G401 (cell line): ENCODE data around the gene KRT27. TPM values are rescaled to one million over a fixed set of nuclear protein-coding genes. Genes with fewer than 3 reads are reported as not detected.
A peak's percentile ranks its signal among the peaks of the same experiment; 100 is the strongest.
"Not testable (repeated sequence)": the region's sequence is repeated elsewhere in the genome, so short reads cannot be mapped to it uniquely, and the experiment has no call there.

ENCODE experiments used
- DNase-seq: peaks from one replicate; pipeline ENCODE4 v3.0.0-alpha.2; 2015; ENCODE audit warnings: low spot score
- in situ Hi-C: cut with HindIII; loops from 2 replicates; pipeline ENCODE4 v1.10.0; 2016; ENCODE audit warnings: low sequenced_read_pairs, mixed read lengths
- total RNA-seq: library from RNA; depleted of rRNA; stranded (reverse); fragments of >200 nt; shearing (Covaris generic); gene quantifications from 2 replicates; pipeline ENCODE4 v1.2.3, GENCODE V29; 2014; rRNA removed

KRT27 gene
- total RNA-seq, 1 experiment from 2014 or later: not detected

GRCh38 chr17:40772101-40772500 is 10.2 kb downstream of the KRT27 start, which contains the start of gene KRT26:
TSS of gene KRT26 (minus strand) at chr17:40772201. CDS start at chr17:40772113, 88 bp downstream.
- in situ Hi-C loops: no loop called here
- no peak for DNase-seq

- DNase-seq: no peak
- in situ Hi-C loops: no loop called here
Observed at GRCh38 chr17:40765657-40766056, 16.7 kb downstream of the KRT27 start.

- no peak for DNase-seq
- in situ Hi-C loops: no loop called here
Observed at GRCh38 chr17:40763752-40764151, 18.6 kb downstream of the KRT27 start.

GRCh38 chr17:40760105-40761016 is 22.0 kb downstream of the KRT27 start:
- DNase-seq: no peak
- in situ Hi-C loops: no loop called here

- in situ Hi-C loops: no loop called here
- no peak for DNase-seq
Observed at GRCh38 chr17:40755231-40755630, 27.1 kb downstream of the KRT27 start, which contains the start of gene KRT25. TSS of gene KRT25 (minus strand) at chr17:40755331. CDS start at chr17:40755271, 60 bp downstream.

- in situ Hi-C loops: no loop called here
- no peak for DNase-seq
Observed at GRCh38 chr17:40753804-40754203, 28.5 kb downstream of the KRT27 start.

- DNase-seq: no peak
- in situ Hi-C loops: no loop called here
Observed at GRCh38 chr17:40751065-40751464, 31.3 kb downstream of the KRT27 start.

GRCh38 chr17:40750391-40750790 is 32.0 kb downstream of the KRT27 start:
- in situ Hi-C loops: no loop called here
- DNase-seq: no peak

- DNase-seq, in situ Hi-C loops: not testable (repeated sequence)
Observed at GRCh38 chr17:40748666-40749065, 33.7 kb downstream of the KRT27 start.

GRCh38 chr17:40738553-40738952 is 43.8 kb downstream of the KRT27 start:
- DNase-seq: no peak
- in situ Hi-C loops: no loop called here

- in situ Hi-C loops: no loop called here
Observed at GRCh38 chr17:40735016-40735415, 47.3 kb downstream of the KRT27 start.

GRCh38 chr17:40734018-40734417 is 48.3 kb downstream of the KRT27 start:
- no peak for DNase-seq
- in situ Hi-C loops: no loop called here

More at GRCh38 chr17:40735016-40735415, 47.3 kb downstream of the KRT27 start:
- DNase-seq: no peak

GRCh38 chr17:40730970-40731369 is 51.4 kb downstream of the KRT27 start:
- in situ Hi-C loops: no loop called here

GRCh38 chr17:40727447-40728231 is 54.7 kb downstream of the KRT27 start:
- no peak for DNase-seq
- in situ Hi-C loops: no loop called here

More at GRCh38 chr17:40730970-40731369, 51.4 kb downstream of the KRT27 start:
- DNase-seq: no peak

GRCh38 chr17:40726919-40727318 is 55.4 kb downstream of the KRT27 start:
- in situ Hi-C loops: no loop called here
- DNase-seq: peak; percentile 34

Other genes starting within 250 kb of the KRT27 start
- not detected in 2 replicates for gene CCR7, start 217.1 kb downstream of the KRT27 start, total RNA-seq
- gene SMARCE1, start 134.7 kb downstream of the KRT27 start, total RNA-seq: 39.0 and 48.6 TPM in 2 replicates
- gene KRT222, start 117.4 kb downstream of the KRT27 start, total RNA-seq: not detected in 2 replicates
- gene KRT24, start 78.8 kb downstream of the KRT27 start, total RNA-seq: not detected in 2 replicates
- not detected in 2 replicates for gene KRT25, start 27.2 kb downstream of the KRT27 start, total RNA-seq
- gene KRT26, start 10.3 kb downstream of the KRT27 start, total RNA-seq: not detected in 2 replicates
- gene KRT28, start 17.4 kb upstream of the KRT27 start, total RNA-seq: not detected in 2 replicates
- gene KRT10, start 40.1 kb upstream of the KRT27 start, total RNA-seq: 22.4 and 30.6 TPM in 2 replicates
- gene KRT12, start 84.7 kb upstream of the KRT27 start, total RNA-seq: not detected in 2 replicates
- gene KRT20, start 102.7 kb upstream of the KRT27 start, total RNA-seq: not detected in 2 replicates
- gene KRT23, start 155.1 kb upstream of the KRT27 start, total RNA-seq: not detected in 2 replicates
- gene KRT39, start 184.4 kb upstream of the KRT27 start, total RNA-seq: not detected in 2 replicates
- gene KRT40, start 201.8 kb upstream of the KRT27 start, total RNA-seq: not detected in 2 replicates
- gene KRTAP3-3, start 211.6 kb upstream of the KRT27 start, total RNA-seq: not detected in 2 replicates
- gene KRTAP3-2, start 217.4 kb upstream of the KRT27 start, total RNA-seq: not detected in 2 replicates
- not detected in 2 replicates for gene KRTAP3-1, start 226.6 kb upstream of the KRT27 start, total RNA-seq
- not detected in 2 replicates for gene KRTAP1-5, start 244.7 kb upstream of the KRT27 start, total RNA-seq
- not detected in 2 replicates for gene KRTAP1-4, start 247.6 kb upstream of the KRT27 start, total RNA-seq